GM19397 (cell line): ENCODE data around the gene PRKAG2.

Experiments used
- ATAC-seq: cut with Tn5 transposase; IDR thresholded peaks from one replicate; pipeline ENCODE4 v1.9.1; 2021; ENCODE audit warnings: mild to moderate bottlenecking, moderate library complexity; ENCODE audit not compliant: unreplicated experiment

PRKAG2 gene

GRCh38 chr7:151900986-151901621 lies 24.2 kb upstream of the PRKAG2 start:
- no peak for ATAC-seq

- ATAC-seq = no peak
Measured at GRCh38 chr7:151900591-151900985, 23.7 kb upstream of the PRKAG2 start.

GRCh38 chr7:151899513-151900360 lies 22.8 kb upstream of the PRKAG2 start:
- no peak for ATAC-seq

- ATAC-seq = no peak
Measured at GRCh38 chr7:151897951-151898686, 21.2 kb upstream of the PRKAG2 start.

GRCh38 chr7:151897161-151897731 lies 20.3 kb upstream of the PRKAG2 start:
- no peak for ATAC-seq

GRCh38 chr7:151896486-151896885 lies 19.6 kb upstream of the PRKAG2 start:
- no peak for ATAC-seq

GRCh38 chr7:151896086-151896485 lies 19.2 kb upstream of the PRKAG2 start:
- ATAC-seq = no peak

GRCh38 chr7:151895631-151896031 lies 18.7 kb upstream of the PRKAG2 start:
- no peak for ATAC-seq

- no peak for ATAC-seq
Measured at GRCh38 chr7:151895008-151895630, 18.2 kb upstream of the PRKAG2 start.

GRCh38 chr7:151894111-151895007 lies 17.4 kb upstream of the PRKAG2 start:
- no peak for ATAC-seq

- no peak for ATAC-seq
Measured at GRCh38 chr7:151893405-151893923, 16.5 kb upstream of the PRKAG2 start.

- ATAC-seq = no peak
Measured at GRCh38 chr7:151891753-151892152, 14.8 kb upstream of the PRKAG2 start.

- no peak for ATAC-seq
Measured at GRCh38 chr7:151891182-151891581, 14.3 kb upstream of the PRKAG2 start.

GRCh38 chr7:151890355-151891004 lies 13.6 kb upstream of the PRKAG2 start:
- no peak for ATAC-seq

GRCh38 chr7:151889406-151890354 lies 12.8 kb upstream of the PRKAG2 start:
- no peak for ATAC-seq

- ATAC-seq = no peak
Measured at GRCh38 chr7:151888079-151889067, 11.5 kb upstream of the PRKAG2 start.

GRCh38 chr7:151886783-151887182 lies 9.9 kb upstream of the PRKAG2 start:
- ATAC-seq = no peak
